Hepatic stellate cell (primary cell): ENCODE data around the gene FBN1.

Experiments used
- DNase-seq: peaks from one replicate; pipeline ENCODE4 v3.0.0; 2011; ENCODE audit warnings: low spot score

The FBN1 gene

GRCh38 chr15:48396020-48396419, 249.5 kb downstream of the FBN1 start:
- DNase-seq: no peak

- DNase-seq: peak; percentile 63
Observed at GRCh38 chr15:48395521-48396011, 249.9 kb downstream of the FBN1 start.

GRCh38 chr15:48394970-48395369, 250.5 kb downstream of the FBN1 start:
- no peak for DNase-seq

- no peak for DNase-seq
Observed at GRCh38 chr15:48393645-48394506, 251.6 kb downstream of the FBN1 start.

GRCh38 chr15:48392356-48392755, 253.2 kb downstream of the FBN1 start:
- DNase-seq: no peak

GRCh38 chr15:48391950-48392349, 253.6 kb downstream of the FBN1 start:
- DNase-seq: no peak

- no peak for DNase-seq
Observed at GRCh38 chr15:48389691-48390143, 255.8 kb downstream of the FBN1 start.

- no peak for DNase-seq
Observed at GRCh38 chr15:48388910-48389309, 256.6 kb downstream of the FBN1 start.

- no peak for DNase-seq
Observed at GRCh38 chr15:48388016-48388851, 257.3 kb downstream of the FBN1 start.

- DNase-seq: peak; percentile 64
Observed at GRCh38 chr15:48385031-48385830, 260.3 kb downstream of the FBN1 start.

GRCh38 chr15:48384616-48385015, 260.9 kb downstream of the FBN1 start:
- DNase-seq: no peak

GRCh38 chr15:48383031-48383430, 262.5 kb downstream of the FBN1 start:
- no peak for DNase-seq

GRCh38 chr15:48381861-48382260, 263.6 kb downstream of the FBN1 start:
- DNase-seq: no peak

- no peak for DNase-seq
Observed at GRCh38 chr15:48380198-48380597, 265.3 kb downstream of the FBN1 start.

GRCh38 chr15:48375767-48376166, 269.7 kb downstream of the FBN1 start:
- DNase-seq: no peak

GRCh38 chr15:48374472-48374871, 271.0 kb downstream of the FBN1 start:
- no peak for DNase-seq

GRCh38 chr15:48373821-48374451, 271.6 kb downstream of the FBN1 start:
- no peak for DNase-seq

GRCh38 chr15:48371961-48372360, 273.5 kb downstream of the FBN1 start:
- DNase-seq: no peak

GRCh38 chr15:48371550-48371949, 274.0 kb downstream of the FBN1 start:
- no peak for DNase-seq

GRCh38 chr15:48370460-48370859, 275.0 kb downstream of the FBN1 start:
- no peak for DNase-seq

GRCh38 chr15:48367483-48367882, 278.0 kb downstream of the FBN1 start:
- no peak for DNase-seq
